NCI-H524 (cell line): ENCODE results near the gene C19orf18.

Source experiments
- DNase-seq, 2 experiments: peaks; one replicate each; lab custom pipeline; 2025; lab: John Stamatoyannopoulos, UW

C19orf18 gene

DNA sequence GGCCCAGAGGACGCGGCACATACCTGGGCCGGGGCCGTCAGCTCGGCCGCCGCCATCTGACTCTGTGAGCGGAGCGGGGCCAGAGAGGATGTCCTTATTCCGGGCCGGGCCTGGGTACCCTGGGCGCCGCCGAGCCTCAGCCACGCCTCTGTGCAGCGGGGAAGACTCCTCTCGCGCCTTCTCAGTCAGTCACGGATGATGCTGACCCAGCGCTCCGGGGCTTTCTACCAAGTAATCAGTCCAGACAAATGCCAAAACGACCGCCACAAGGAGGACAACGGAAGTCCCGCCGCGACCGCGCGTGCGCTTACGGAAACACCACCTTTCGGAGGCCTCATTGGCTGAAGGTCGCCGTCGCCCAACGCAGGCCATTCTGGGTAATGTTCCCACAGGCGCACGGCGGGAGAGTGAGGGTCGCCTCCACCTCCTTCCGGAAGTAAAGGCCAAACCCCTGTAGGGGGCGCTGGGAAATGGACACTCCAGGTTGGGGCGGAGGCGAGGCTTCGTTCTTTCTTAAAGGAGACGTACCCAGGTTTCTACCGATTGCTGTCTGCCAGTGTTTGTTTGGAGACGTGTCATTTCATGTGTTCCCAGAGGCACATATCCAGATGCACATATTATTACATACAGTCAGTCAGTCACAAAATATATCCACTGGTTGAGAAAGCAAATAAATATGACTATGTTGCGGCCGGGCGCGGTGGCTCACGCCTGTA, 26.8 kb downstream of the C19orf18 start, which contains the start of gene ZNF256:
Gene ZNF256 (minus strand): TSS at position 288 of the 716 bp plus-strand sequence. CDS start 232 bp downstream, at position 56.
- peak; percentile 96 to 98 for DNase-seq

- no peak for DNase-seq
Measured at GRCh38 chr19:57947088-57947418, 27.3 kb downstream of the C19orf18 start.

- DNase-seq = no peak
Measured at GRCh38 chr19:57946316-57946715, 28.0 kb downstream of the C19orf18 start.

DNA sequence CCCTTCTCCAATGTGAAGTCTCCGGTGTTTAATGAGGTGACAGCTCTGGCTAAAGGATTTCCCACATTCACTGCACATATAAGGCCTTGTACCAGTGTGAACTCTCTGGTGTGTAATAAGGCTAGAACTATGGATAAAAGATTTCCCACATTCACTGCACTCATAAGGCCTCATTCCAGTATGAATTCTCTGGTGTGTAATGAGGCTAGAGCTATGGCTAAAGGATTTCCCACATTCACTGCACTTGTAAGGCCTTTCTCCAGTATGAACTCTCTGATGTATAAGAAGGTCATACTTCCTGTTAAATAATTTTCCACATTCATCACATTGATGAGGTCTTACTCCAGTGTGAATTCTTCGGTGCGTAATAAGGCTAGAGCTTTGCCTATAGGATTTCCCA, 32.7 kb downstream of the C19orf18 start:
- DNase-seq = no peak

DNA sequence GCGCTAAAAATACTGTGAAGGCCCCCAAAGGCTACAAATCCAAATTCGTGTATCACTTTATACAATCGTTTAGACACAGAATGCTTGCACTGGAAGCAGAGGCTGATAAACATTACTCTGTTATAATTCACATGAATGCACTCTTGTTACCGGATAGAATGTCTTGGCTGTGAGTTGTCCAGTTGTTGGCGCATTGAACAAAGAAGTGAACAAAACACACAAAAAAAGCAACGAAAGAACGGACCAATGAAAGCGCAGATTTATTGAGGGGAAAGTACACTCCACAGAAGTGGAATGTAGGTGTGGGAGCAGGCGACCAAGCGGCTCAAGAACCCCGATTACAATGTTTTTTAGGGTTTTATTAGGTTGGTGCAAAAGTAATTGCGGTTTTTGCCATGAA, 38.6 kb downstream of the C19orf18 start:
- no peak for DNase-seq

GRCh38 chr19:57934820-57935665, 39.3 kb downstream of the C19orf18 start, which contains the start of gene ZNF418:
TSS of gene ZNF418 (minus strand) at chr19:57935402. CDS start at chr19:57933822, 1,580 bp downstream.
- peak in 1 of 2 experiments; percentile 65 for DNase-seq

GRCh38 chr19:57927587-57927986, 46.7 kb downstream of the C19orf18 start:
- DNase-seq = no peak

DNA sequence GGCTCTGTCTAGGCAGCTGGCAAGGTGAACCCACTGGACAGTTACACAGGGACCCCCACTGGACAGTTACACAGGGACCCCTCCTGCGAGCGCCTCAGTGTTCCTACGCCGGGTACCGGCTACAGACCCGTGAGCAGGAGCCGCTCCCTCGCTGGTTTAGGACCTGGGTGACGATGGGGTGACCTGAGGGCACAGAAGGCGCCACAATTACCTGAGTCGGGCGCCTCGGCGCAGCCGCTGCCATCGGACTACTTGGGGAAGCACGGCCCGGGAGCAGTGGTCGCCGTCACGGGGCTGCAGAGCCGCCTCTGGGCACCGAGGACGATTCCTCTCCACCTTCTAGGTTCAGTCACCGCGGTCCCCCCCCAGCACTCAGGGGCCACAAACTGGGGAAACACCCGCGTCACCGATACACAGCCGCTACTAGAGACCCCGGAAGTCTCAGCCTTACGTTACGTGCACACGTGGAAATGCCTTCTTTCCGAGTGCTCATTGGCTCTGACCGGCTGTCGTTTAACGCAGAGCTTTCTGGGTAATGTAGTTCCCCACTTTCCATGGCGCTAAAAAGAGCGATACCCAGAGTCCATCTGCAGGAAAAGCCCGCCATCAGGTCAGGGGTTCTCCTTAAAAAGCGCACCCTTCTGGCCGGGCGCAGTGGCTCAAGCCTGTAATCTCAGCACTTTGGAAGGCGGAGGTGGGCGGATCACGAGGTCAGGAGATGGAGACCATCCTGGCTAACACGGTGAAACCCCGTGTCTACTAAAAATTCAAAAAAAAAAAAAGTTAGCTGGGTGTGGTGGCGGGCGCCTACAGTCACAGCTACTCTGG, 58.0 kb downstream of the C19orf18 start, which contains the start of gene ZNF417:
Gene ZNF417 (minus strand): TSS at position 425 of the 828 bp plus-strand sequence. CDS start 181 bp downstream, at position 244.
- DNase-seq = peak; percentile 96 to 99

- no peak for DNase-seq
Measured at GRCh38 chr19:57914531-57914930, 59.8 kb downstream of the C19orf18 start.
